ENCODE results near the gene HDLBP.
A peak's percentile ranks its signal among the peaks of the same experiment; 100 is the strongest.

Gene HDLBP

GRCh38 chr2:241308832-241309500 is 6.5 kb downstream of the HDLBP start:
- no peak overlapping the region for H3K27ac ChIP-seq

GRCh38 chr2:241308267-241308666 is 7.2 kb downstream of the HDLBP start:
- TF ChIP-seq CTCF (conservative IDR thresholded peaks at IDR 0.05), result no peak
- TF ChIP-seq ZFX (IDR thresholded peaks at IDR 0.05), result no peak
- H3K27ac ChIP-seq, result no peak overlapping the region

More at GRCh38 chr2:241308832-241309500, 6.5 kb downstream of the HDLBP start:
- TF ChIP-seq CTCF (conservative IDR thresholded peaks at IDR 0.05) (no peak), ZFX (IDR thresholded peaks at IDR 0.05) (no peak)

GRCh38 chr2:241307055-241307454 is 8.4 kb downstream of the HDLBP start:
- H3K27ac ChIP-seq, result no peak overlapping the region
- TF ChIP-seq CTCF (conservative IDR thresholded peaks at IDR 0.05) (no peak), ZFX (IDR thresholded peaks at IDR 0.05) (no peak)

GRCh38 chr2:241304039-241304670 is 11.3 kb downstream of the HDLBP start:
- no peak for TF ChIP-seq ZFX (IDR thresholded peaks at IDR 0.05)
- no peak for TF ChIP-seq CTCF (conservative IDR thresholded peaks at IDR 0.05)
- no peak overlapping the region for H3K27ac ChIP-seq

GRCh38 chr2:241302759-241303651 is 12.5 kb downstream of the HDLBP start:
- H3K27ac ChIP-seq, result peak overlapping the region; percentile 3; the same call in 1 of the 2 replicates
- TF ChIP-seq ZFX (IDR thresholded peaks at IDR 0.05) (no peak), CTCF (conservative IDR thresholded peaks at IDR 0.05) (no peak)

GRCh38 chr2:241302083-241302482 is 13.4 kb downstream of the HDLBP start:
- H3K27ac ChIP-seq, result no peak overlapping the region
- no peak for TF ChIP-seq ZFX (IDR thresholded peaks at IDR 0.05)
- TF ChIP-seq CTCF (conservative IDR thresholded peaks at IDR 0.05), result no peak

- H3K27ac ChIP-seq, result no peak overlapping the region
- no peak for TF ChIP-seq ZFX (IDR thresholded peaks at IDR 0.05)
- no peak for TF ChIP-seq CTCF (conservative IDR thresholded peaks at IDR 0.05)
These were observed 15.5 kb downstream of the HDLBP start for GRCh38 chr2:241300000-241300399.

All from C4-2B (cell line).